ENCODE results near the gene UVRAG.

UVRAG gene

GRCh38 chr11:76169473-76169896, 354.5 kb downstream of the UVRAG start:
- no peak overlapping the region for H3K4me3 ChIP-seq (ENCODE audit: low read depth, low read length)
- DNase-seq (ENCODE audit: low read depth): no peak
- TF ChIP-seq CTCF (IDR thresholded peaks at IDR 0.05; ENCODE audit: low read depth, low read length, missing control alignments): no peak
- in situ Hi-C loops (cut with HindIII; ENCODE audit: low sequenced_read_pairs): loop anchor here (25.0 kb wide), 1 partner anchor 257 kb away; no protein-coding TSS in a partner anchor

- DNase-seq (ENCODE audit: low read depth): no peak
Observed at GRCh38 chr11:76170468-76170867, 355.5 kb downstream of the UVRAG start.

GRCh38 chr11:76172583-76172982, 357.6 kb downstream of the UVRAG start:
- in situ Hi-C loops (cut with HindIII; ENCODE audit: low sequenced_read_pairs): loop anchor here (25.0 kb wide), 1 partner anchor 260 kb away; no protein-coding TSS in a partner anchor
- no peak for DNase-seq (ENCODE audit: low read depth)
- no peak overlapping the region for H3K4me3 ChIP-seq (ENCODE audit: low read depth, low read length)
- TF ChIP-seq CTCF (IDR thresholded peaks at IDR 0.05; ENCODE audit: low read depth, low read length, missing control alignments): no peak

More at GRCh38 chr11:76170468-76170867, 355.5 kb downstream of the UVRAG start:
- no peak for TF ChIP-seq CTCF (IDR thresholded peaks at IDR 0.05; ENCODE audit: low read depth, low read length, missing control alignments)
- in situ Hi-C loops (cut with HindIII; ENCODE audit: low sequenced_read_pairs): loop anchor here (25.0 kb wide), 1 partner anchor 258 kb away; no protein-coding TSS in a partner anchor
- H3K4me3 ChIP-seq (ENCODE audit: low read depth, low read length): no peak overlapping the region

DNA sequence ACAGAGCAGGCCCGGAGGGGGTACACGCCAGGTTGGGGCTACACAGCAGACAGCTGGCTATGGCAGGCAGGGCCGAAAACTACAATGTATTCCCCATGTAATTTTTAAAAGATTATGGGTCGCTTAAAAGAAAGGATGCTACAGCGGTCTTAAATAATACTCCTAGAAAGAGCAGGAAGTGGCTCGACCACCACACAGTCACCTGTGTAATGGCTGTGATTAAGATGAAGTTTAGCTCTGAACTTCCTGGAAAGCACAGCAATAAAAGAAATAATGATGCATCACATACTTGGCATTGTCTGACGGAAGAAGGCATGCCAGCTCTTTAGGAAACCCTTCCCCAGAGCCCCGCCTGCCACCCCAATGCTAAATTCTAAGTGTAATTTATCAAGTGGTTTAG, 358.7 kb downstream of the UVRAG start:
- DNase-seq (ENCODE audit: low read depth): no peak
- H3K4me3 ChIP-seq (ENCODE audit: low read depth, low read length): no peak overlapping the region
- no peak for TF ChIP-seq CTCF (IDR thresholded peaks at IDR 0.05; ENCODE audit: low read depth, low read length, missing control alignments)
- in situ Hi-C loops (cut with HindIII; ENCODE audit: low sequenced_read_pairs): loop anchor here (25.0 kb wide), 1 partner anchor 261 kb away; no protein-coding TSS in a partner anchor

GRCh38 chr11:76174330-76174729, 359.3 kb downstream of the UVRAG start:
- H3K4me3 ChIP-seq (ENCODE audit: low read depth, low read length): no peak overlapping the region
- no peak for TF ChIP-seq CTCF (IDR thresholded peaks at IDR 0.05; ENCODE audit: low read depth, low read length, missing control alignments)
- no peak for DNase-seq (ENCODE audit: low read depth)
- in situ Hi-C loops (cut with HindIII; ENCODE audit: low sequenced_read_pairs): loop anchor here (25.0 kb wide), 1 partner anchor 262 kb away; no protein-coding TSS in a partner anchor

DNA sequence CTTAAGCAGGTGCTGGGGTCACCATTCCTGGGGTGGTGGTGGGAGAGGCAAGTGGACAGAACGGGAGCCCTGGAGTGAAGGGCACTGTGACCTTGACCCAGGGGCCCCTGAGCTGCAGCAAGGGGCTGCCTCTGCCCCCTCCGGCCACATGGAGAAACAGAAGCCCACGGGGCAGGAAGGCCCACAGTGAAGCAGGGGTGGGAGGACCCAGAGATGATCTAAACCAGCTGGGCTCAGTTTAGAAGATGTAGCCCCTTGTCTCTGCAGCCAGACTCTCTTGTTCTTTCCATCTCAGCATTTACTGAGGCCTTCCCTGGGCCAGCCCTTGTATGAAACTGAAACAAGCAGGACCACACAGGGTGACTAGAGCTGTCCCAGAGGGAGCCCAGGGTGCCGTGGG, 360.8 kb downstream of the UVRAG start:
- in situ Hi-C loops (cut with HindIII; ENCODE audit: low sequenced_read_pairs): no loop called here
- no peak for TF ChIP-seq CTCF (IDR thresholded peaks at IDR 0.05; ENCODE audit: low read depth, low read length, missing control alignments)
- DNase-seq (ENCODE audit: low read depth): no peak
- H3K4me3 ChIP-seq (ENCODE audit: low read depth, low read length): no peak overlapping the region
